ENCODE measurements around the gene PTGIS.

GRCh38 chr20:49526568-49526967, 41.4 kb downstream of the PTGIS start:
- TF ChIP-seq CTCF (conservative IDR thresholded peaks at IDR 0.05) = no peak
- no peak for TF ChIP-seq EZH2 (IDR thresholded peaks at IDR 0.05; ENCODE audit: low read depth)

Measured in PC-9 (cell line).